ENCODE results near the gene STAB2.

DNA sequence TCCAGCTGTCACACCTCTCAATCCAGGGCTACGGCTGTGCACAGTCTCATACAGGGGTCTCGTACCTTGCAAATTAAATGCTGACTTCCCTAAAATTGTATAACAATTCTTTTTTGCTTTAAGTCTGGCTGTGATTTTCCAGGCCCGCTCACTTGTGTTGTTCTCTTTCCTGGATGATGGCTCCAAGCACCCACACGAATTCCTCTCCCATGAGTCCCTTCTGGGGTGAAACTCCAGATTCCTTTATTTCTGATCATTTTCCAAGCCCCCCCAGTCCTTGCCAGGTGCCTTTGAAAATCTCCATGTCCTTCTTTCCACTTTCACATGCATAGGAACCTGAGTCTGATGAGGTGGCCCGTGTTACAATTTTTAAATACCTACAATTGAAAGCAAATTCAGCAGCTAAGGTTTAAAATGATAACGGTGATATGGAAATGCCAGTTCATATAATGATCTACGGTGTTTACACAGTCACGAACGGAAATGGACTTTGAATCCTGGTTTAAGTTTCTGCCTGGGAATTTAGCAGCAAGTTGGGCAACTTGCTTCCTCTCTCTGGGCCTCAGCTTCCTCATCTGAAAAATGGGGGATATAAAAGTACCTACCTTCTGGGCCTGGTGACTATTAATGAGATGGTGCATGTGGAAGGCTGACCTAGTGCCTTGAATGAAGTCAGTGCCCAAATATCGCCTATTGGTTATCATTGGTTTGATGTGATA lies 85.5 kb downstream of the STAB2 start:
- TF ChIP-seq, protein P1, sequence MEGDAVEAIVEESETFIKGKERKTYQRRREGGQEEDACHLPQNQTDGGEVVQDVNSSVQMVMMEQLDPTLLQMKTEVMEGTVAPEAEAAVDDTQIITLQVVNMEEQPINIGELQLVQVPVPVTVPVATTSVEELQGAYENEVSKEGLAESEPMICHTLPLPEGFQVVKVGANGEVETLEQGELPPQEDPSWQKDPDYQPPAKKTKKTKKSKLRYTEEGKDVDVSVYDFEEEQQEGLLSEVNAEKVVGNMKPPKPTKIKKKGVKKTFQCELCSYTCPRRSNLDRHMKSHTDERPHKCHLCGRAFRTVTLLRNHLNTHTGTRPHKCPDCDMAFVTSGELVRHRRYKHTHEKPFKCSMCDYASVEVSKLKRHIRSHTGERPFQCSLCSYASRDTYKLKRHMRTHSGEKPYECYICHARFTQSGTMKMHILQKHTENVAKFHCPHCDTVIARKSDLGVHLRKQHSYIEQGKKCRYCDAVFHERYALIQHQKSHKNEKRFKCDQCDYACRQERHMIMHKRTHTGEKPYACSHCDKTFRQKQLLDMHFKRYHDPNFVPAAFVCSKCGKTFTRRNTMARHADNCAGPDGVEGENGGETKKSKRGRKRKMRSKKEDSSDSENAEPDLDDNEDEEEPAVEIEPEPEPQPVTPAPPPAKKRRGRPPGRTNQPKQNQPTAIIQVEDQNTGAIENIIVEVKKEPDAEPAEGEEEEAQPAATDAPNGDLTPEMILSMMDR (IDR thresholded peaks at IDR 0.05) = no peak
- no peak for TF ChIP-seq POLR2A (IDR thresholded peaks at IDR 0.05)
